K562 (cell line): ENCODE measurements around the gene SYVN1. TPM values are rescaled to one million over a fixed set of nuclear protein-coding genes. Genes with fewer than 3 reads are reported as not detected.

Source experiments
- ATAC-seq: fragments of 200-7000 bp; cut with Tn5 transposase; 3 replicates; pipeline ENCODE4 v1.9.1; 2020; ENCODE audit warnings: moderate library complexity
- BruUV-seq: library from RNA; stranded (reverse); fragments of 400-500 nt; replicated peaks from 2 replicates; lab custom pipeline; 2021; lab: Mats Ljungman, UMichigan
- CTCF ChIA-PET: fragments of 300-600 bp; formaldehyde crosslinking; extraction: SDS; loops from one replicate; lab custom pipeline; 2021; ENCODE audit warnings: low intra/inter-chr PET ratio; lab: Yijun Ruan, JAX
- POLR2A ChIA-PET: fragments of 300-600, 350-650 bp; sonication (Branson Sonifier 250); formaldehyde crosslinking; extraction: SDS; loops from one replicate; lab custom pipeline; 2021; ENCODE audit warnings: antibody characterized with exemption, inconsistent platforms; lab: Yijun Ruan, JAX
- DNase-seq, 4 experiments: peaks; one replicate each; pipeline versions ENCODE4 v3.0.0 to v3.0.0-alpha.2; 2011 to 2018; ENCODE audit warnings: low spot score in 3 of 4, mixed read lengths in 3 of 4; ENCODE audit errors: extremely low read depth in 1 of 4
- FAIRE-seq: peaks from 2 replicates; lab custom pipeline; 2011; peaks lifted over from hg19 to GRCh38; lab: Jason Lieb, UNC
- H2AFZ ChIP-seq: 2 replicates; pipeline ENCODE4 v1.6.0; 2011; ENCODE audit warnings: low read depth, low read length, control low read depth, inconsistent platforms
- H3K27ac ChIP-seq: fragments of 200-600 bp; 3 replicates; pipeline ENCODE4 v1.8.0; 2011; ENCODE audit warnings: low read depth, mild to moderate bottlenecking, control low read depth, inconsistent platforms, low read length, moderate library complexity, mixed read lengths; ENCODE audit errors: extremely low read depth
- H3K27me3 ChIP-seq, 2 experiments: fragments of 300-600 bp in 1 of 2; 2 replicates in 1 of 2; 3 replicates in 1 of 2; pipeline versions ENCODE4 v1.6.0 to v1.8.0; 2011; ENCODE audit warnings: inconsistent platforms in 2 of 2, low read length in 2 of 2, mild to moderate bottlenecking in 1 of 2, mixed read lengths in 1 of 2, moderate library complexity in 1 of 2; ENCODE audit not compliant: control insufficient read depth in 2 of 2, insufficient read depth in 2 of 2
- H3K36me3 ChIP-seq: fragments of 300-600 bp; 3 replicates; pipeline ENCODE4 v1.8.0; 2011; ENCODE audit warnings: mild to moderate bottlenecking, low read length, inconsistent platforms; ENCODE audit not compliant: control insufficient read depth, insufficient read depth
- H3K4me1 ChIP-seq, 2 experiments: fragments of 200-600 bp in 1 of 2; replicated peaks in 1 of 2; 2 replicates in 1 of 2; 3 replicates in 1 of 2; pipeline versions ENCODE4 v1.5.1 to v1.8.0; 2011; ENCODE audit warnings: inconsistent platforms in 2 of 2, low read length in 2 of 2, mild to moderate bottlenecking in 1 of 2, mixed read lengths in 1 of 2, moderate library complexity in 1 of 2; ENCODE audit not compliant: control insufficient read depth in 2 of 2, insufficient read depth in 2 of 2
- H3K4me2 ChIP-seq: 2 replicates; pipeline ENCODE4 v1.6.1; 2011; ENCODE audit warnings: low read length, control low read depth, inconsistent platforms, mixed read lengths; ENCODE audit not compliant: insufficient read depth
- H3K4me3 ChIP-seq: fragments of 200-600 bp; sonication (generic), shearing (Covaris generic); 2 replicates; pipeline ENCODE4 v1.5.1; 2016; ENCODE audit warnings: control low read depth, inconsistent platforms
- H3K79me2 ChIP-seq: fragments of 200-600 bp; 3 replicates; pipeline ENCODE4 v1.8.0; 2011; ENCODE audit warnings: low read length, inconsistent platforms; ENCODE audit not compliant: control insufficient read depth, insufficient read depth
- H3K9ac ChIP-seq, 2 experiments: 2 replicates each; pipeline versions ENCODE4 v1.6.0 to v1.6.1; 2011; ENCODE audit warnings: low read depth in 2 of 2, low read length in 2 of 2, control low read depth in 1 of 2, inconsistent platforms in 1 of 2, mild to moderate bottlenecking in 1 of 2, mixed read lengths in 1 of 2; ENCODE audit not compliant: insufficient read depth in 1 of 2
- H3K9me1 ChIP-seq: one replicate; pipeline ENCODE4 v1.6.0; 2011; ENCODE audit warnings: inconsistent platforms, mild to moderate bottlenecking, low read length, moderate library complexity; ENCODE audit not compliant: control insufficient read depth, insufficient read depth
- H3K9me3 ChIP-seq: replicated peaks from 2 replicates; pipeline ENCODE4 v1.5.1; 2011; ENCODE audit warnings: low read depth, low read length, inconsistent platforms; ENCODE audit not compliant: control insufficient read depth, insufficient read depth
- H4K20me1 ChIP-seq: replicated peaks from 2 replicates; pipeline ENCODE4 v1.6.1; 2011; ENCODE audit warnings: low read length, inconsistent platforms, mixed read lengths; ENCODE audit not compliant: control insufficient read depth, insufficient read depth
- BHLHE40 ChIP-seq: IDR thresholded peaks from 2 replicates; pipeline ENCODE4 v1.6.1; 2011; ENCODE audit warnings: low read length, improper control_type of control experiment
- ETV1 ChIP-seq: fragments of 450-650 bp; conservative IDR thresholded peaks from 2 replicates; pipeline ENCODE4 v1.6.1; 2016; ENCODE audit warnings: missing genetic modification characterization, control low read depth, low read depth, missing compliant biosample characterization
- STAT5A ChIP-seq: IDR thresholded peaks from 2 replicates; pipeline ENCODE4 v1.6.1; 2012; ENCODE audit warnings: low read length, inconsistent platforms, borderline replicate concordance
- ZBTB11 ChIP-seq, 3 experiments: fragments of 200-800 bp in 1 of 3; fragments of 250-450 bp in 1 of 3; fragments of 450-650 bp in 1 of 3; sonication (Bioruptor Pico) in 1 of 3; sonication (Bioruptor generic) in 1 of 3; formaldehyde crosslinking in 1 of 3; IDR thresholded peaks; 2 replicates each; pipeline versions ENCODE4 v1.6.1 to v1.8.0; 2016 to 2022; ENCODE audit warnings: mild to moderate bottlenecking in 2 of 3, missing genetic modification characterization in 2 of 3, missing compliant biosample characterization in 1 of 3, moderate library complexity in 1 of 3
- ZNF121 ChIP-seq: sonication (generic); formaldehyde crosslinking; conservative IDR thresholded peaks from 2 replicates; pipeline ENCODE4 v1.8.0; 2022; ENCODE audit warnings: missing genetic modification reagents
- WGBS: fragments of 100-300 bp; shearing (Covaris generic); methylation state at CpG from one replicate; pipeline ENCODE4 v1.1.6; 2016; ENCODE audit warnings: low coverage, mixed read lengths; ENCODE audit not compliant: insufficient coverage; ENCODE audit errors: missing lambda C conversion rate; 5-methylcytosine and 5-hydroxymethylcytosine counted together
- in situ Hi-C: fragments of 300-500 bp; cut with MboI; formaldehyde crosslinking; loops from 4 replicates; pipeline ENCODE4 v1.15.0; 2018; ENCODE audit warnings: inconsistent platforms, mixed read lengths
- intact Hi-C: fragments of 100-400 bp; cut with micrococcal nuclease; formaldehyde crosslinking; loops from 2 replicates; pipeline ENCODE4 v1.14.2; 2022
- polyA plus RNA-seq, 8 experiments: library from polyadenylated mRNA; depleted of rRNA in 4 of 8; stranded (reverse) in 5 of 8; unstranded in 3 of 8; fragments of >200 nt; fragmentation: Nextera tagmentation in 2 of 8; fragmentation: Illumina TruSeq in 1 of 8; extraction: Ambion mirVana in 2 of 8; extraction: Trizol in 1 of 8; gene quantifications; 2 replicates each; pipeline versions ENCODE4 v1.2.1 to v1.2.3, GENCODE V29; 2011 to 2014; ENCODE audit warnings: inconsistent platforms in 1 of 8, missing spikeins in 1 of 8
- total RNA-seq, 7 experiments: library from RNA; depleted of rRNA in 6 of 7; stranded (reverse); fragments of >200 nt in 6 of 7; fragmentation: Illumina TruSeq in 2 of 7; extraction: Trizol in 2 of 7; gene quantifications; 2 replicates each; pipeline versions ENCODE4 v1.2.1 to v1.2.3, GENCODE V29; 2011 to 2021; ENCODE audit warnings: low replicate concordance in 1 of 7
- TF ChIP-seq, protein P1 (sequence below): fragments of 450-650 bp; IDR thresholded peaks from 2 replicates; pipeline ENCODE4 v1.6.1; 2016; ENCODE audit warnings: mild to moderate bottlenecking, moderate library complexity

SYVN1 gene
- total and polyA plus RNA-seq, 9 of the 15 experiments (the other 6 are each of a cell fraction or from before 2014, with no cell fraction given) = 0.41 to 47.4 (median 9.9) TPM

GRCh38 chr11:65151331-65151899 is 17.1 kb upstream of the SYVN1 start:
- WGBS = 48% methylated on average over 2 of the region's 3 CpGs
- Histone ChIP-seq H2AFZ (peak overlapping the region; percentile 96), H3K79me2 (no peaks in the 10 kb centered on the region), H3K9ac (peak overlapping the region; percentile 48 to 89; a peak in 3 of 4 replicates), H3K4me2 (peak overlapping the region; percentile 68; the same call in 1 of the 2 replicates), H3K9me3 (no peaks in the 10 kb centered on the region; the same call in 1 of the 2 replicates), H3K4me3 (no peak overlapping the region), H3K27ac (peak overlapping the region; percentile 82), H3K27me3 (no peaks in the 10 kb centered on the region), H3K36me3 (no peaks in the 10 kb centered on the region), H3K9me1 (no peaks in the 10 kb centered on the region), H3K4me1 (peaks cover 20 to 26% of the 10 kb centered on the region in 2 experiments), H4K20me1 (no peaks in the 10 kb centered on the region)
- no TSS peak for BruUV-seq
- intact Hi-C loops (no loop called here), in situ Hi-C loops (no loop called here)
- FAIRE-seq = no peak
- CTCF ChIA-PET = no interaction called here
- ATAC-seq = no peak
- no peak for DNase-seq
- POLR2A ChIA-PET = interaction anchor here (0.8 to 3.3 kb wide), 4 partner anchors 17 to 22 kb away, joined by 3 to 25 read pairs (median 4); partner anchors contain the start of genes SPDYC and SYVN1
- TF ChIP-seq, protein P1, sequence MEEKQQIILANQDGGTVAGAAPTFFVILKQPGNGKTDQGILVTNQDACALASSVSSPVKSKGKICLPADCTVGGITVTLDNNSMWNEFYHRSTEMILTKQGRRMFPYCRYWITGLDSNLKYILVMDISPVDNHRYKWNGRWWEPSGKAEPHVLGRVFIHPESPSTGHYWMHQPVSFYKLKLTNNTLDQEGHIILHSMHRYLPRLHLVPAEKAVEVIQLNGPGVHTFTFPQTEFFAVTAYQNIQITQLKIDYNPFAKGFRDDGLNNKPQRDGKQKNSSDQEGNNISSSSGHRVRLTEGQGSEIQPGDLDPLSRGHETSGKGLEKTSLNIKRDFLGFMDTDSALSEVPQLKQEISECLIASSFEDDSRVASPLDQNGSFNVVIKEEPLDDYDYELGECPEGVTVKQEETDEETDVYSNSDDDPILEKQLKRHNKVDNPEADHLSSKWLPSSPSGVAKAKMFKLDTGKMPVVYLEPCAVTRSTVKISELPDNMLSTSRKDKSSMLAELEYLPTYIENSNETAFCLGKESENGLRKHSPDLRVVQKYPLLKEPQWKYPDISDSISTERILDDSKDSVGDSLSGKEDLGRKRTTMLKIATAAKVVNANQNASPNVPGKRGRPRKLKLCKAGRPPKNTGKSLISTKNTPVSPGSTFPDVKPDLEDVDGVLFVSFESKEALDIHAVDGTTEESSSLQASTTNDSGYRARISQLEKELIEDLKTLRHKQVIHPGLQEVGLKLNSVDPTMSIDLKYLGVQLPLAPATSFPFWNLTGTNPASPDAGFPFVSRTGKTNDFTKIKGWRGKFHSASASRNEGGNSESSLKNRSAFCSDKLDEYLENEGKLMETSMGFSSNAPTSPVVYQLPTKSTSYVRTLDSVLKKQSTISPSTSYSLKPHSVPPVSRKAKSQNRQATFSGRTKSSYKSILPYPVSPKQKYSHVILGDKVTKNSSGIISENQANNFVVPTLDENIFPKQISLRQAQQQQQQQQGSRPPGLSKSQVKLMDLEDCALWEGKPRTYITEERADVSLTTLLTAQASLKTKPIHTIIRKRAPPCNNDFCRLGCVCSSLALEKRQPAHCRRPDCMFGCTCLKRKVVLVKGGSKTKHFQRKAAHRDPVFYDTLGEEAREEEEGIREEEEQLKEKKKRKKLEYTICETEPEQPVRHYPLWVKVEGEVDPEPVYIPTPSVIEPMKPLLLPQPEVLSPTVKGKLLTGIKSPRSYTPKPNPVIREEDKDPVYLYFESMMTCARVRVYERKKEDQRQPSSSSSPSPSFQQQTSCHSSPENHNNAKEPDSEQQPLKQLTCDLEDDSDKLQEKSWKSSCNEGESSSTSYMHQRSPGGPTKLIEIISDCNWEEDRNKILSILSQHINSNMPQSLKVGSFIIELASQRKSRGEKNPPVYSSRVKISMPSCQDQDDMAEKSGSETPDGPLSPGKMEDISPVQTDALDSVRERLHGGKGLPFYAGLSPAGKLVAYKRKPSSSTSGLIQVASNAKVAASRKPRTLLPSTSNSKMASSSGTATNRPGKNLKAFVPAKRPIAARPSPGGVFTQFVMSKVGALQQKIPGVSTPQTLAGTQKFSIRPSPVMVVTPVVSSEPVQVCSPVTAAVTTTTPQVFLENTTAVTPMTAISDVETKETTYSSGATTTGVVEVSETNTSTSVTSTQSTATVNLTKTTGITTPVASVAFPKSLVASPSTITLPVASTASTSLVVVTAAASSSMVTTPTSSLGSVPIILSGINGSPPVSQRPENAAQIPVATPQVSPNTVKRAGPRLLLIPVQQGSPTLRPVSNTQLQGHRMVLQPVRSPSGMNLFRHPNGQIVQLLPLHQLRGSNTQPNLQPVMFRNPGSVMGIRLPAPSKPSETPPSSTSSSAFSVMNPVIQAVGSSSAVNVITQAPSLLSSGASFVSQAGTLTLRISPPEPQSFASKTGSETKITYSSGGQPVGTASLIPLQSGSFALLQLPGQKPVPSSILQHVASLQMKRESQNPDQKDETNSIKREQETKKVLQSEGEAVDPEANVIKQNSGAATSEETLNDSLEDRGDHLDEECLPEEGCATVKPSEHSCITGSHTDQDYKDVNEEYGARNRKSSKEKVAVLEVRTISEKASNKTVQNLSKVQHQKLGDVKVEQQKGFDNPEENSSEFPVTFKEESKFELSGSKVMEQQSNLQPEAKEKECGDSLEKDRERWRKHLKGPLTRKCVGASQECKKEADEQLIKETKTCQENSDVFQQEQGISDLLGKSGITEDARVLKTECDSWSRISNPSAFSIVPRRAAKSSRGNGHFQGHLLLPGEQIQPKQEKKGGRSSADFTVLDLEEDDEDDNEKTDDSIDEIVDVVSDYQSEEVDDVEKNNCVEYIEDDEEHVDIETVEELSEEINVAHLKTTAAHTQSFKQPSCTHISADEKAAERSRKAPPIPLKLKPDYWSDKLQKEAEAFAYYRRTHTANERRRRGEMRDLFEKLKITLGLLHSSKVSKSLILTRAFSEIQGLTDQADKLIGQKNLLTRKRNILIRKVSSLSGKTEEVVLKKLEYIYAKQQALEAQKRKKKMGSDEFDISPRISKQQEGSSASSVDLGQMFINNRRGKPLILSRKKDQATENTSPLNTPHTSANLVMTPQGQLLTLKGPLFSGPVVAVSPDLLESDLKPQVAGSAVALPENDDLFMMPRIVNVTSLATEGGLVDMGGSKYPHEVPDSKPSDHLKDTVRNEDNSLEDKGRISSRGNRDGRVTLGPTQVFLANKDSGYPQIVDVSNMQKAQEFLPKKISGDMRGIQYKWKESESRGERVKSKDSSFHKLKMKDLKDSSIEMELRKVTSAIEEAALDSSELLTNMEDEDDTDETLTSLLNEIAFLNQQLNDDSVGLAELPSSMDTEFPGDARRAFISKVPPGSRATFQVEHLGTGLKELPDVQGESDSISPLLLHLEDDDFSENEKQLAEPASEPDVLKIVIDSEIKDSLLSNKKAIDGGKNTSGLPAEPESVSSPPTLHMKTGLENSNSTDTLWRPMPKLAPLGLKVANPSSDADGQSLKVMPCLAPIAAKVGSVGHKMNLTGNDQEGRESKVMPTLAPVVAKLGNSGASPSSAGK = no peak
- TF ChIP-seq ZBTB11 (CRISPR knock-in tag; IDR thresholded peaks at IDR 0.05) (0 out of 6 replicates have a peak, but pooled peaks of 1 of the 3 experiments have one; percentile 4), ETV1 (tag) (no peak), ZNF121 (CRISPR knock-in tag) (peak; percentile 74), BHLHE40 (no peak), STAT5A (no peak)
